CD4-positive, CD25-positive, alpha-beta regulatory T cell (primary cell): ENCODE data around the gene KCNMA1. TPM values are rescaled to one million over a fixed set of nuclear protein-coding genes. Genes with fewer than 3 reads are reported as not detected.

Experiments
- ATAC-seq, 2 donors: fragments of 150-1000 bp; cut with Tn5 transposase; one replicate each; pipeline ENCODE4 v1.10.0; 2021; ENCODE audit warnings: low read depth in 2 of 2, moderate number of reproducible peaks in 2 of 2, moderate library complexity in 1 of 2
- DNase-seq, 3 donors: peaks; one replicate each; pipeline versions ENCODE4 v3.0.0 to v3.0.0-alpha.2; 2012 to 2022; ENCODE audit warnings: mixed read lengths in 1 of 3
- H3K27ac ChIP-seq: one replicate; pipeline ENCODE4 v1.7.0; 2013; ENCODE audit warnings: mild to moderate bottlenecking, low read length; ENCODE audit not compliant: insufficient read depth, poor library complexity, severe bottlenecking
- H3K27me3 ChIP-seq: one replicate; pipeline ENCODE4 v1.7.0; 2013; ENCODE audit warnings: low read length; ENCODE audit not compliant: control insufficient read depth, insufficient read depth
- H3K36me3 ChIP-seq: one replicate; pipeline ENCODE4 v1.7.0; 2013; ENCODE audit warnings: mild to moderate bottlenecking, low read length, moderate library complexity; ENCODE audit not compliant: control insufficient read depth, insufficient read depth
- H3K4me1 ChIP-seq: 2 replicates; pipeline ENCODE4 v1.7.0; 2013; ENCODE audit warnings: mild to moderate bottlenecking, low read length; ENCODE audit not compliant: insufficient read depth, control insufficient read depth, poor library complexity, severe bottlenecking
- H3K4me3 ChIP-seq: one replicate; pipeline ENCODE4 v1.7.0; 2013; ENCODE audit warnings: low read depth, mild to moderate bottlenecking, low read length, moderate library complexity
- H3K9me3 ChIP-seq, 2 experiments: 1 replicate in 1 of 2; 2 replicates in 1 of 2; pipeline ENCODE4 v1.7.0; 2013; ENCODE audit warnings: low read length in 2 of 2, mild to moderate bottlenecking in 1 of 2, moderate library complexity in 1 of 2; ENCODE audit not compliant: control insufficient read depth in 2 of 2
- H3K27ac Mint-ChIP-seq, 3 donors: one replicate each; pipeline ENCODE4 v1.8.0; 2020 to 2022; ENCODE audit warnings: mild to moderate bottlenecking in 3 of 3, mixed read lengths in 3 of 3, moderate library complexity in 2 of 3
- H3K27me3 Mint-ChIP-seq: one replicate; pipeline ENCODE4 v1.8.0; 2022; ENCODE audit warnings: mild to moderate bottlenecking, mixed read lengths
- H3K36me3 Mint-ChIP-seq: one replicate; pipeline ENCODE4 v1.8.0; 2020; ENCODE audit warnings: mixed read lengths
- H3K4me1 Mint-ChIP-seq, 4 donors: one replicate each; pipeline ENCODE4 v1.8.0; 2020 to 2022; ENCODE audit warnings: mixed read lengths in 4 of 4, mild to moderate bottlenecking in 1 of 4
- H3K4me3 Mint-ChIP-seq, 4 donors: one replicate each; pipeline ENCODE4 v1.8.0; 2020 to 2022; ENCODE audit warnings: mild to moderate bottlenecking in 4 of 4, mixed read lengths in 4 of 4, moderate library complexity in 3 of 4
- H3K9me3 Mint-ChIP-seq, 7 donors: one replicate each; pipeline ENCODE4 v1.8.0; 2020 to 2022; ENCODE audit warnings: mixed read lengths in 7 of 7, mild to moderate bottlenecking in 3 of 7, moderate library complexity in 2 of 7
- polyA plus RNA-seq, 4 donors: library from polyadenylated mRNA; unstranded; fragments of 300-500 nt; fragmentation: Illumina TruSeq; gene quantifications; one replicate each; pipeline ENCODE4 v1.2.3, GENCODE V29; 2021
- total RNA-seq: library from RNA; stranded (reverse); gene quantifications from one replicate; pipeline ENCODE4 v1.2.3, GENCODE V29; 2022

Gene KCNMA1
- total and polyA plus RNA-seq, 5 donors from 2014 or later, result not detected

- Histone ChIP-seq H3K27me3 (no peaks in the 10 kb centered on the region), H3K4me1 (no peaks in the 10 kb centered on the region), H3K9me3 (no peaks in the 10 kb centered on the region), H3K36me3 (no peaks in the 10 kb centered on the region), H3K4me3 (no peak overlapping the region), H3K27ac (no peak overlapping the region)
- no peak overlapping the region for H3K4me3 Mint-ChIP-seq
- H3K9me3 Mint-ChIP-seq, result peaks cover 0 to 5% (median 0%) of the 10 kb centered on the region in 7 donors
- no peaks in the 10 kb centered on the region for H3K27me3 Mint-ChIP-seq
- ATAC-seq, result no peak
- peaks cover 0 to 3% (median 0%) of the 10 kb centered on the region in 4 donors for H3K4me1 Mint-ChIP-seq
- H3K27ac Mint-ChIP-seq, result no peak overlapping the region
- DNase-seq, result no peak
- H3K36me3 Mint-ChIP-seq, result no peaks in the 10 kb centered on the region
Measured at GRCh38 chr10:77036276-77036675, 601.3 kb downstream of the KCNMA1 start.

GRCh38 chr10:77034795-77035194 lies 602.8 kb downstream of the KCNMA1 start:
- Mint-ChIP-seq H3K27me3 (no peaks in the 10 kb centered on the region), H3K9me3 (peaks cover 0 to 5% (median 0%) of the 10 kb centered on the region in 7 donors)

GRCh38 chr10:77034240-77034639 lies 603.4 kb downstream of the KCNMA1 start:
- H3K9me3 ChIP-seq, result no peaks in the 10 kb centered on the region
- Mint-ChIP-seq H3K4me3 (no peak overlapping the region), H3K36me3 (no peaks in the 10 kb centered on the region), H3K27me3 (no peaks in the 10 kb centered on the region), H3K27ac (no peak overlapping the region), H3K9me3 (peaks cover 0 to 4% (median 0%) of the 10 kb centered on the region in 7 donors), H3K4me1 (no peaks in the 10 kb centered on the region)
- no peaks in the 10 kb centered on the region for H3K4me1 ChIP-seq
- DNase-seq (no peak), ATAC-seq (no peak)
- no peaks in the 10 kb centered on the region for H3K27me3 ChIP-seq
- H3K27ac ChIP-seq, result no peak overlapping the region
- H3K4me3 ChIP-seq, result no peak overlapping the region
- no peaks in the 10 kb centered on the region for H3K36me3 ChIP-seq

More at GRCh38 chr10:77034795-77035194, 602.8 kb downstream of the KCNMA1 start:
- Histone ChIP-seq H3K36me3 (no peaks in the 10 kb centered on the region), H3K27me3 (no peaks in the 10 kb centered on the region), H3K4me1 (no peaks in the 10 kb centered on the region), H3K4me3 (no peak overlapping the region), H3K27ac (no peak overlapping the region), H3K9me3 (no peaks in the 10 kb centered on the region)
- Mint-ChIP-seq H3K27ac (no peak overlapping the region), H3K4me3 (no peak overlapping the region), H3K4me1 (no peaks in the 10 kb centered on the region), H3K36me3 (no peaks in the 10 kb centered on the region)
- DNase-seq (no peak), ATAC-seq (no peak)

- H3K36me3 Mint-ChIP-seq, result no peaks in the 10 kb centered on the region
- no peak for ATAC-seq
- H3K27ac Mint-ChIP-seq, result no peak overlapping the region
- Histone ChIP-seq H3K4me3 (no peak overlapping the region), H3K27ac (no peak overlapping the region), H3K4me1 (no peaks in the 10 kb centered on the region), H3K27me3 (no peaks in the 10 kb centered on the region), H3K36me3 (no peaks in the 10 kb centered on the region), H3K9me3 (no peaks in the 10 kb centered on the region)
- H3K9me3 Mint-ChIP-seq, result no peaks in the 10 kb centered on the region
- no peak for DNase-seq
- no peak overlapping the region for H3K4me3 Mint-ChIP-seq
- H3K27me3 Mint-ChIP-seq, result no peaks in the 10 kb centered on the region
- H3K4me1 Mint-ChIP-seq, result no peaks in the 10 kb centered on the region
Measured at GRCh38 chr10:77032188-77032570, 605.4 kb downstream of the KCNMA1 start.

- H3K27ac ChIP-seq, result no peak overlapping the region
- Mint-ChIP-seq H3K27ac (no peak overlapping the region), H3K9me3 (no peaks in the 10 kb centered on the region), H3K36me3 (no peaks in the 10 kb centered on the region), H3K4me3 (no peak overlapping the region), H3K4me1 (no peaks in the 10 kb centered on the region), H3K27me3 (peaks cover 3% of the 10 kb centered on the region)
- no peaks in the 10 kb centered on the region for H3K36me3 ChIP-seq
- H3K4me1 ChIP-seq, result no peaks in the 10 kb centered on the region
- no peak for DNase-seq
- no peak overlapping the region for H3K4me3 ChIP-seq
- H3K9me3 ChIP-seq, result no peaks in the 10 kb centered on the region
- H3K27me3 ChIP-seq, result no peaks in the 10 kb centered on the region
- ATAC-seq, result no peak
Measured at GRCh38 chr10:77031531-77032187, 605.9 kb downstream of the KCNMA1 start.

GRCh38 chr10:77030974-77031373 lies 606.6 kb downstream of the KCNMA1 start:
- no peaks in the 10 kb centered on the region for H3K27me3 ChIP-seq
- DNase-seq, result no peak
- H3K36me3 Mint-ChIP-seq, result no peaks in the 10 kb centered on the region
- H3K4me3 ChIP-seq, result no peak overlapping the region
- no peak for ATAC-seq
- H3K36me3 ChIP-seq, result no peaks in the 10 kb centered on the region
- H3K4me3 Mint-ChIP-seq, result no peak overlapping the region
- H3K27me3 Mint-ChIP-seq, result peaks cover 10% of the 10 kb centered on the region
- no peaks in the 10 kb centered on the region for H3K9me3 ChIP-seq
- H3K27ac ChIP-seq, result no peak overlapping the region
- H3K27ac Mint-ChIP-seq, result no peak overlapping the region
- H3K4me1 ChIP-seq, result no peaks in the 10 kb centered on the region
- no peaks in the 10 kb centered on the region for H3K4me1 Mint-ChIP-seq
- H3K9me3 Mint-ChIP-seq, result no peaks in the 10 kb centered on the region

- H3K27ac Mint-ChIP-seq, result no peak overlapping the region
- no peak overlapping the region for H3K27ac ChIP-seq
- DNase-seq, result no peak
- no peaks in the 10 kb centered on the region for H3K36me3 ChIP-seq
- H3K4me1 Mint-ChIP-seq, result no peaks in the 10 kb centered on the region
- H3K4me3 ChIP-seq, result no peak overlapping the region
- no peaks in the 10 kb centered on the region for H3K4me1 ChIP-seq
- peaks cover 10% of the 10 kb centered on the region for H3K27me3 Mint-ChIP-seq
- no peak for ATAC-seq
- H3K9me3 Mint-ChIP-seq, result no peaks in the 10 kb centered on the region
- H3K9me3 ChIP-seq, result no peaks in the 10 kb centered on the region
- no peaks in the 10 kb centered on the region for H3K36me3 Mint-ChIP-seq
- no peak overlapping the region for H3K4me3 Mint-ChIP-seq
- H3K27me3 ChIP-seq, result no peaks in the 10 kb centered on the region
Measured at GRCh38 chr10:77029777-77030717, 607.6 kb downstream of the KCNMA1 start.
